PFSK-1 (cell line): ENCODE measurements around the gene CDKN2D.

Experiments
- FOXP2 ChIP-seq: optimal IDR thresholded peaks from 2 replicates; pipeline ENCODE3; 2011; ENCODE audit warnings: borderline replicate concordance, control low read depth, inconsistent platforms; ENCODE audit not compliant: insufficient read depth; ENCODE audit errors: extremely low read length, extremely low read depth
- POLR2AphosphoS5 ChIP-seq: IDR thresholded peaks from 2 replicates; pipeline ENCODE4 v1.6.1; 2012; ENCODE audit warnings: low read depth, mild to moderate bottlenecking, control low read depth, low read length, moderate library complexity
- REST ChIP-seq, 2 experiments: IDR thresholded peaks; 2 replicates each; pipeline versions ENCODE4 v1.6.1 to v1.8.0; 2011 to 2012; ENCODE audit warnings: low read depth in 2 of 2, low read length in 2 of 2, control low read depth in 1 of 2, inconsistent platforms in 1 of 2, mild to moderate bottlenecking in 1 of 2, moderate library complexity in 1 of 2; ENCODE audit not compliant: insufficient read depth in 1 of 2
- SIN3A ChIP-seq: IDR thresholded peaks from 2 replicates; pipeline ENCODE4 v1.6.1; 2012; ENCODE audit warnings: mild to moderate bottlenecking, low read length, moderate library complexity, borderline replicate concordance; ENCODE audit not compliant: insufficient read depth
- TAF1 ChIP-seq: IDR thresholded peaks from 2 replicates; pipeline ENCODE4 v1.6.1; 2012; ENCODE audit warnings: low read length, control low read depth, borderline replicate concordance; ENCODE audit not compliant: insufficient read depth

The CDKN2D gene

DNA sequence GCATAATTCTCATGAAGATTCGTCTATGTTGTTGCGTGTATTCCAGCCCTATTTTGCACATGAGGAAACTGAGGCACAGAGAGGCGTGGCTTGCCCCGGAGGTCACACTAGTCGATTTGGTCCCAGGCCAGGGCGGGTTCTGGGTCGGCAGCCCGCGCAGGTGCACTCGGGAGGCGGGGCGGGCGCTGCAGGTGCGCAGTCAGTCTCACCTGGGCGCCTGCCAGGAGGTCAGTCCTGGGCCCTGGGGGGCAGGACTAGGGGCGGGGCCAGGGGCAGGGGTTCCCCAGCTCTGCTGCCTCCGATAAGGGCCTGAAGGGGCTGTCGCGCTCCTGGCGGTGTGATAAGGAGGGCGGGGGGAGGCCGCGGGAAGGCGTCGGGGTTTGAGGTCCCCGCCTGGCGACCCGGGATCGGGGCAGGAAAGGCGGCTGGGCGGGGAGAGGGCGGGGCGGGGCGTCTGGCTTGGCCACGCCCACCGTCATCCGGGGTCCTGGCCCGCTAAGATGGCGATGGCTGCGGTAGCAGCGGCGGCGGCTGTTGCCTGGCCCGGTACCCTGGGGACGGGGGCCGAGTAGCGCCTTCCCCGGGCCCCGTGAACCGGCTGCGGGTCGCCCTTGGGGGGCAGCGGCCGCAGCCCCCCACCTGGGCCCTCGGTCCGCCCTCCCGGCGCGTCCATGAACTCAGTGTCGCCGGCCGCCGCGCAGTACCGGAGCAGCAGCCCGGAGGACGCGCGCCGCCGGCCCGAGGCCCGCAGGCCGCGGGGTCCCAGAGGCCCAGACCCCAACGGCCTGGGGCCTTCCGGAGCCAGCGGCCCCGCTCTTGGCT lies 25.1 kb downstream of the CDKN2D start, which contains the start of gene ATG4D:
Gene ATG4D (plus strand): TSS at position 485 of the 822 bp plus-strand sequence. CDS start 187 bp downstream, at position 672.
- TF ChIP-seq FOXP2 = no peak
- peak; percentile 66 for TF ChIP-seq POLR2AphosphoS5
- TF ChIP-seq TAF1 = peak; percentile 86; the same call in 1 of the 2 replicates

DNA sequence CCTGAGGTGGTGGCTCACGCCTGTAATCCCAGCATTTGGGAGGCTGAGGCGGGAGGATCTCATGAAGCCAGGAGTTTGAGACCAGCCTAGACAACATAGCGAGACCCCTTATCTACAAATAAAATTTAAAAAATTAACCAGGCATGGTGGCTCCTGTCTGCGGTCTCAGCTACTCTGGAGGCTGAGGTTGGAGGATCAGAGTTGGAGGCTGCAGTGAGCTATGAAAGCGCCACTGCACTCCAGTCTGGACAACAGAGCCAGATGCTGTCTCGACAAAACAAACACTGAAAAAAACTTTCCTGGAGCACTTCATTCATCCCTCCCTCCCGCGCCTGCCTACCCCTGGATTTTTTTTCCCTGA lies 25.7 kb downstream of the CDKN2D start:
- TF ChIP-seq REST (IDR thresholded peaks at IDR 0.05; ENCODE audit: insufficient read depth in 1 of 2, low read depth in 2 of 2, low read length in 2 of 2) (no peak), FOXP2 (no peak), POLR2AphosphoS5 (no peak), SIN3A (no peak), TAF1 (no peak)

- TF ChIP-seq REST (IDR thresholded peaks at IDR 0.05; ENCODE audit: insufficient read depth in 1 of 2, low read depth in 2 of 2, low read length in 2 of 2) (no peak), SIN3A (no peak), POLR2AphosphoS5 (no peak), FOXP2 (no peak), TAF1 (no peak)
Observed at GRCh38 chr19:10538204-10538983, 30.4 kb downstream of the CDKN2D start.

DNA sequence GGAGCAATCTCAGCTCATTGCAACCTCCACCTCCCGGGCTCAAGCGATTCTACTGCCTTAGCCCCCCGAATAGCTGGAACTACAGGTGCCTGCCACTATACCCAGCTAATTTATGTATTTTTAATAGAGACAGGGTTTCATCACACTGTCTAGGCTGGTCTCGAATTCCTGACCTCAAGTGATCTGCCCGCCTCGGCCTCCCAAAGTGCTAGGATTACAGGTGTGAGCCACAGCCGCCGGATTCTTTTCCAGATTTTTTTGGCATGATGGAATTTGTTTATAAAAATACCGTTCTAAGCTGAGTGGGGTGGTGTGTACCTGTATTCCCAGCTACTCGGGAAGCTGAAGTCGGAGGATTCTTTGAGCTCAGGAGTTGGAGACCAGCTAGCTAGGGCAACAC lies 31.1 kb downstream of the CDKN2D start:
- TF ChIP-seq FOXP2 (no peak), REST (IDR thresholded peaks at IDR 0.05; ENCODE audit: insufficient read depth in 1 of 2, low read depth in 2 of 2, low read length in 2 of 2) (no peak), SIN3A (no peak), POLR2AphosphoS5 (no peak), TAF1 (no peak)

GRCh38 chr19:10535613-10536012 lies 33.2 kb downstream of the CDKN2D start:
- TF ChIP-seq REST (IDR thresholded peaks at IDR 0.05; ENCODE audit: insufficient read depth in 1 of 2, low read depth in 2 of 2, low read length in 2 of 2) = no peak
